ENCODE measurements around the gene GNMT. TPM values are rescaled to one million over a fixed set of nuclear protein-coding genes. Genes with fewer than 3 reads are reported as not detected.

The GNMT gene
- total RNA-seq, 2 experiments from 2014 or later = 1.2 to 2.1 TPM

DNA sequence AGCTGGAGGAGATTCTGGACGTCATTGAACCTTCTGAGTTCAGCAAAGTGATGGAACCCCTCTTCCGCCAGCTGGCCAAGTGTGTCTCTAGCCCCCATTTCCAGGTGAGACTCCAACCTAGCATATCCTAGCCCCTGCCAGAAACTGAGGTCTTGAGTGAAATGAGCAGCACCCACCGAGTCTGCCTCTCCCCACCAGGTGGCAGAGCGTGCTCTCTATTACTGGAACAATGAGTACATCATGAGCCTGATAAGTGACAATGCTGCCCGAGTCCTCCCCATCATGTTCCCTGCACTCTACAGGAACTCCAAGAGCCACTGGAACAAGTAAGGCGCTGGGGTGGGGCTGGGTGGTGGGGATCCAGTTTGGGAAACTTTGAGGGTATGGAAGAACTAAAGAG lies 48.6 kb downstream of the GNMT start:
- ChIA-PET POLR2A (no interaction called here), CTCF (interaction anchor here (1.5 kb wide), 1 partner anchor 134 kb away, joined by 4 read pairs; no protein-coding TSS in a partner anchor)
- ATAC-seq (ENCODE audit: poor library complexity) (no peak), DNase-seq (peak in 9 of 14 experiments; percentile 15 to 60 (median 33))
- Histone ChIP-seq H3K9me3 (ENCODE audit: control insufficient read depth in 1 of 2, insufficient read depth in 1 of 2, low read length in 2 of 2) (no peaks in the 10 kb centered on the region), H3K4me3 (ENCODE audit: low read length) (no peak overlapping the region), H3K27ac (ENCODE audit: low read depth in 1 of 2, low read length in 2 of 2) (no peak overlapping the region), H3K27me3 (ENCODE audit: control insufficient read depth in 1 of 2, insufficient read depth in 2 of 2, low read length in 2 of 2) (no peaks in the 10 kb centered on the region), H3K4me1 (ENCODE audit: insufficient read depth, low read length) (peaks cover 20% of the 10 kb centered on the region), H3K36me3 (ENCODE audit: insufficient read depth, low read length) (peaks cover 63% of the 10 kb centered on the region)
- Mint-ChIP-seq H3K27me3 (no peaks in the 10 kb centered on the region), H3K4me1 (ENCODE audit: low read depth) (peaks cover 22% of the 10 kb centered on the region), H3K27ac (no peak overlapping the region), H3K36me3 (ENCODE audit: low read depth) (peaks cover 79% of the 10 kb centered on the region), H3K9me3 (no peaks in the 10 kb centered on the region), H3K4me3 (no peak overlapping the region)
- TF ChIP-seq, protein P1, sequence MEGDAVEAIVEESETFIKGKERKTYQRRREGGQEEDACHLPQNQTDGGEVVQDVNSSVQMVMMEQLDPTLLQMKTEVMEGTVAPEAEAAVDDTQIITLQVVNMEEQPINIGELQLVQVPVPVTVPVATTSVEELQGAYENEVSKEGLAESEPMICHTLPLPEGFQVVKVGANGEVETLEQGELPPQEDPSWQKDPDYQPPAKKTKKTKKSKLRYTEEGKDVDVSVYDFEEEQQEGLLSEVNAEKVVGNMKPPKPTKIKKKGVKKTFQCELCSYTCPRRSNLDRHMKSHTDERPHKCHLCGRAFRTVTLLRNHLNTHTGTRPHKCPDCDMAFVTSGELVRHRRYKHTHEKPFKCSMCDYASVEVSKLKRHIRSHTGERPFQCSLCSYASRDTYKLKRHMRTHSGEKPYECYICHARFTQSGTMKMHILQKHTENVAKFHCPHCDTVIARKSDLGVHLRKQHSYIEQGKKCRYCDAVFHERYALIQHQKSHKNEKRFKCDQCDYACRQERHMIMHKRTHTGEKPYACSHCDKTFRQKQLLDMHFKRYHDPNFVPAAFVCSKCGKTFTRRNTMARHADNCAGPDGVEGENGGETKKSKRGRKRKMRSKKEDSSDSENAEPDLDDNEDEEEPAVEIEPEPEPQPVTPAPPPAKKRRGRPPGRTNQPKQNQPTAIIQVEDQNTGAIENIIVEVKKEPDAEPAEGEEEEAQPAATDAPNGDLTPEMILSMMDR (IDR thresholded peaks at IDR 0.05) = no peak
- intact Hi-C loops (cut with DNase I, micrococcal nuclease) = loop anchor here in 1 of 2 experiments (1.0 kb wide), 1 partner anchor 134 kb away; no protein-coding TSS in a partner anchor

DNA sequence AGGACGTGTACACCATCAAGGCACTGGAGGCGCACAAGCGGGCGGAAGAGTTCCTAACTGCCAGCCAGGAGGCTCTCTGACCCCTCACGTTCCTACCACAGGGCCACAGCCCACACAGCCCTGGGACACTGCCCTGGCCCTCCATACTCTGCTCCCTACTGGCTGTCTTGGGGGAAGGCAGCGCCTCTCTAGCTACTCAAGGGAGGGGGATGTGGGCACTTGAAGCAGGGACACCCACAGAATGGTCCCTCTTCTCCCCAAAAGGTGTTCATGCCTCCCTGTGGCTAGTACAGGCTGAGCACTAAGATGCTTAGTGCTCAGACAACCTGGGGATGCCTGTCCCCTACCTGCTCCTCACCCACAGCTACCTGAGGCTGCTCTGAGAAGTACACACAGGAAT lies 50.7 kb downstream of the GNMT start:
- intact Hi-C loops (cut with DNase I, micrococcal nuclease) = loop anchor here in 1 of 2 experiments (5.0 kb wide), 3 partner anchors 109 to 449 kb away; partner anchors contain the start of genes SRF and UBR2
- no peaks in the 10 kb centered on the region for H3K9me3 Mint-ChIP-seq
- no peak overlapping the region for H3K27ac Mint-ChIP-seq
- no peak overlapping the region for H3K27ac ChIP-seq (ENCODE audit: low read depth in 1 of 2, low read length in 2 of 2)
- H3K36me3 ChIP-seq (ENCODE audit: insufficient read depth, low read length) = peaks cover 62% of the 10 kb centered on the region
- no peak overlapping the region for H3K4me3 Mint-ChIP-seq
- no peak for ATAC-seq (ENCODE audit: poor library complexity)
- POLR2A ChIA-PET = interaction anchor here (1.2 to 1.7 kb wide), 3 partner anchors 27 to 48 kb away, joined by 3 to 8 read pairs (median 8); partner anchors contain the start of genes KLC4, MRPL2, PEX6 and PPP2R5D
- DNase-seq = no peak
- CTCF ChIA-PET = no interaction called here
- peaks cover 38% of the 10 kb centered on the region for H3K4me1 Mint-ChIP-seq (ENCODE audit: low read depth)
- H3K36me3 Mint-ChIP-seq (ENCODE audit: low read depth) = peaks cover 78% of the 10 kb centered on the region
- H3K4me3 ChIP-seq (ENCODE audit: low read length) = no peak overlapping the region
- H3K27me3 Mint-ChIP-seq = no peaks in the 10 kb centered on the region
- H3K27me3 ChIP-seq (ENCODE audit: control insufficient read depth in 1 of 2, insufficient read depth in 2 of 2, low read length in 2 of 2) = no peaks in the 10 kb centered on the region
- H3K4me1 ChIP-seq (ENCODE audit: insufficient read depth, low read length) = peaks cover 39% of the 10 kb centered on the region
- no peaks in the 10 kb centered on the region for H3K9me3 ChIP-seq (ENCODE audit: control insufficient read depth in 1 of 2, insufficient read depth in 1 of 2, low read length in 2 of 2)
- TF ChIP-seq, protein P1 (IDR thresholded peaks at IDR 0.05) = no peak

DNA sequence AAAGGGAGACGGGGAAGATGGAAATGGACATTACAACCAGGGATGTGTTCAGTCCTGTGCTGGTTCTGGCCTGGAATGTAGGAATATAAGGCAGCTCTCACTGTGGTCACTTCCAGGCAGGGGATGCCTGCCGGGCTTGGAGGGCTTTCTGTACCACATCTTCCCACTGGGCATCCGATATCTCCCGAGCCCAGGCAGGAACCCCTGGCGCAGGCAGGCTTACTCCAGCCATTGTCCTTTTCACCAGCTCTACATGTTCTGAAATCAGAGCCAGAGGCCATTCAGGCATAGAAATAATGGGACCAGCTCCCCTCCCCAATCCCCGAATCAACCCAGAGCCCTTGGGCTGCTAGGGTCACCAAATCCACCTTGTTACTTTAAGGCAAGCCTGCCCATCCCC lies 51.8 kb downstream of the GNMT start:
- Histone ChIP-seq H3K27me3 (ENCODE audit: control insufficient read depth in 1 of 2, insufficient read depth in 2 of 2, low read length in 2 of 2) (no peaks in the 10 kb centered on the region), H3K36me3 (ENCODE audit: insufficient read depth, low read length) (peaks cover 61% of the 10 kb centered on the region), H3K27ac (ENCODE audit: low read depth in 1 of 2, low read length in 2 of 2) (no peak overlapping the region), H3K9me3 (ENCODE audit: control insufficient read depth in 1 of 2, insufficient read depth in 1 of 2, low read length in 2 of 2) (no peaks in the 10 kb centered on the region), H3K4me1 (ENCODE audit: insufficient read depth, low read length) (peaks cover 51% of the 10 kb centered on the region), H3K4me3 (ENCODE audit: low read length) (no peak overlapping the region)
- DNase-seq (no peak), ATAC-seq (ENCODE audit: poor library complexity) (no peak)
- intact Hi-C loops (cut with DNase I, micrococcal nuclease) = loop anchor here in 1 of 2 experiments (2.0 to 5.0 kb wide), 4 partner anchors 110 to 796 kb away; partner anchors contain the start of genes MRPS10, SRF and UBR2
- Mint-ChIP-seq H3K4me1 (ENCODE audit: low read depth) (peaks cover 46% of the 10 kb centered on the region), H3K36me3 (ENCODE audit: low read depth) (peaks cover 77% of the 10 kb centered on the region), H3K9me3 (no peaks in the 10 kb centered on the region), H3K27me3 (no peaks in the 10 kb centered on the region), H3K4me3 (peak overlapping the region; percentile 45), H3K27ac (peak overlapping the region; percentile 81)
- CTCF ChIA-PET = no interaction called here
- TF ChIP-seq, protein P1 (IDR thresholded peaks at IDR 0.05) = no peak
- POLR2A ChIA-PET = interaction anchor here (0.6 to 3.1 kb wide), 5 partner anchors 29 to 167 kb away, joined by 3 to 65 read pairs (median 58); partner anchors contain the start of genes CNPY3, KLC4, MRPL2 and PEX6

Measured in CD4-positive, alpha-beta T cell (primary cell).